Upper lobe of left lung (tissue), 4 donors: ENCODE results near the gene PPP1R37.

Source experiments
- POLR2A ChIP-seq, 4 donors: fragments of 450-650 bp; IDR thresholded peaks; one replicate each; pipeline ENCODE4 v1.5.1; 2016 to 2017; ENCODE audit warnings: antibody characterized with exemption in 4 of 4, mild to moderate bottlenecking in 2 of 4
- TF ChIP-seq, protein P1 (sequence below), 6 experiments: fragments of 450-650 bp in 4 of 6; fragments of 200-600 bp in 2 of 6; sonication (generic) in 2 of 6; IDR thresholded peaks; one replicate each; pipeline ENCODE4 v1.5.1; 2016 to 2019; ENCODE audit warnings: antibody characterized with exemption in 6 of 6

GRCh38 chr19:45139286-45140143 is 46.5 kb downstream of the PPP1R37 start:
- no peak for TF ChIP-seq POLR2A (IDR thresholded peaks at IDR 0.05)
- TF ChIP-seq, protein P1, sequence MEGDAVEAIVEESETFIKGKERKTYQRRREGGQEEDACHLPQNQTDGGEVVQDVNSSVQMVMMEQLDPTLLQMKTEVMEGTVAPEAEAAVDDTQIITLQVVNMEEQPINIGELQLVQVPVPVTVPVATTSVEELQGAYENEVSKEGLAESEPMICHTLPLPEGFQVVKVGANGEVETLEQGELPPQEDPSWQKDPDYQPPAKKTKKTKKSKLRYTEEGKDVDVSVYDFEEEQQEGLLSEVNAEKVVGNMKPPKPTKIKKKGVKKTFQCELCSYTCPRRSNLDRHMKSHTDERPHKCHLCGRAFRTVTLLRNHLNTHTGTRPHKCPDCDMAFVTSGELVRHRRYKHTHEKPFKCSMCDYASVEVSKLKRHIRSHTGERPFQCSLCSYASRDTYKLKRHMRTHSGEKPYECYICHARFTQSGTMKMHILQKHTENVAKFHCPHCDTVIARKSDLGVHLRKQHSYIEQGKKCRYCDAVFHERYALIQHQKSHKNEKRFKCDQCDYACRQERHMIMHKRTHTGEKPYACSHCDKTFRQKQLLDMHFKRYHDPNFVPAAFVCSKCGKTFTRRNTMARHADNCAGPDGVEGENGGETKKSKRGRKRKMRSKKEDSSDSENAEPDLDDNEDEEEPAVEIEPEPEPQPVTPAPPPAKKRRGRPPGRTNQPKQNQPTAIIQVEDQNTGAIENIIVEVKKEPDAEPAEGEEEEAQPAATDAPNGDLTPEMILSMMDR (IDR thresholded peaks at IDR 0.05), result no peak
